ENCODE results near the gene C1QTNF9.

- no peak for TF ChIP-seq EP300 (IDR thresholded peaks at IDR 0.05; ENCODE audit: borderline replicate concordance)
- TF ChIP-seq CREB1 (IDR thresholded peaks at IDR 0.05; ENCODE audit: low read depth) = no peak
- no peak for TF ChIP-seq RAD21 (IDR thresholded peaks at IDR 0.05; ENCODE audit: low read depth)
- TF ChIP-seq, protein P1, sequence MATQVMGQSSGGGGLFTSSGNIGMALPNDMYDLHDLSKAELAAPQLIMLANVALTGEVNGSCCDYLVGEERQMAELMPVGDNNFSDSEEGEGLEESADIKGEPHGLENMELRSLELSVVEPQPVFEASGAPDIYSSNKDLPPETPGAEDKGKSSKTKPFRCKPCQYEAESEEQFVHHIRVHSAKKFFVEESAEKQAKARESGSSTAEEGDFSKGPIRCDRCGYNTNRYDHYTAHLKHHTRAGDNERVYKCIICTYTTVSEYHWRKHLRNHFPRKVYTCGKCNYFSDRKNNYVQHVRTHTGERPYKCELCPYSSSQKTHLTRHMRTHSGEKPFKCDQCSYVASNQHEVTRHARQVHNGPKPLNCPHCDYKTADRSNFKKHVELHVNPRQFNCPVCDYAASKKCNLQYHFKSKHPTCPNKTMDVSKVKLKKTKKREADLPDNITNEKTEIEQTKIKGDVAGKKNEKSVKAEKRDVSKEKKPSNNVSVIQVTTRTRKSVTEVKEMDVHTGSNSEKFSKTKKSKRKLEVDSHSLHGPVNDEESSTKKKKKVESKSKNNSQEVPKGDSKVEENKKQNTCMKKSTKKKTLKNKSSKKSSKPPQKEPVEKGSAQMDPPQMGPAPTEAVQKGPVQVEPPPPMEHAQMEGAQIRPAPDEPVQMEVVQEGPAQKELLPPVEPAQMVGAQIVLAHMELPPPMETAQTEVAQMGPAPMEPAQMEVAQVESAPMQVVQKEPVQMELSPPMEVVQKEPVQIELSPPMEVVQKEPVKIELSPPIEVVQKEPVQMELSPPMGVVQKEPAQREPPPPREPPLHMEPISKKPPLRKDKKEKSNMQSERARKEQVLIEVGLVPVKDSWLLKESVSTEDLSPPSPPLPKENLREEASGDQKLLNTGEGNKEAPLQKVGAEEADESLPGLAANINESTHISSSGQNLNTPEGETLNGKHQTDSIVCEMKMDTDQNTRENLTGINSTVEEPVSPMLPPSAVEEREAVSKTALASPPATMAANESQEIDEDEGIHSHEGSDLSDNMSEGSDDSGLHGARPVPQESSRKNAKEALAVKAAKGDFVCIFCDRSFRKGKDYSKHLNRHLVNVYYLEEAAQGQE (IDR thresholded peaks at IDR 0.05; ENCODE audit: low read depth) = no peak
- TF ChIP-seq TEAD4 (IDR thresholded peaks at IDR 0.05) = no peak
- TF ChIP-seq YY1 (IDR thresholded peaks at IDR 0.05; ENCODE audit: low read depth) = no peak
- no peak for TF ChIP-seq TAF1 (IDR thresholded peaks at IDR 0.05; ENCODE audit: low read depth)
- TF ChIP-seq TCF12 (IDR thresholded peaks at IDR 0.05; ENCODE audit: low read depth) = no peak
Observed at GRCh38 chr13:24306632-24307031, 2.7 kb upstream of the C1QTNF9 start.
